Lung (tissue), 12 donors: Measurements from ENCODE around the gene CASK. TPM values are rescaled to one million over a fixed set of nuclear protein-coding genes. Genes with fewer than 3 reads are reported as not detected.
A peak's percentile ranks its signal among the peaks of the same experiment; 100 is the strongest.

Experiments
- ATAC-seq: fragments of 200-7000 bp; cut with Tn5 transposase; one replicate; pipeline ENCODE4 v1.9.1; 2020; ENCODE audit warnings: moderate number of reproducible peaks; ENCODE audit not compliant: insufficient read depth, low FRiP score
- DNase-seq, 3 donors: peaks; one replicate each; pipeline ENCODE4 v3.0.0-alpha.2; 2013 to 2017
- H3K27ac ChIP-seq, 2 donors: one replicate each; pipeline ENCODE4 v1.5.1; 2013; ENCODE audit warnings: mild to moderate bottlenecking in 2 of 2, moderate library complexity in 2 of 2, control low read depth in 1 of 2, inconsistent platforms in 1 of 2, low read depth in 1 of 2, low read length in 1 of 2
- H3K27me3 ChIP-seq, 3 donors: one replicate each; pipeline ENCODE4 v1.5.1; 2013; ENCODE audit warnings: low read length in 2 of 3; ENCODE audit not compliant: control insufficient read depth in 3 of 3, insufficient read depth in 3 of 3
- H3K36me3 ChIP-seq, 4 donors: one replicate each; pipeline ENCODE4 v1.5.1; 2013; ENCODE audit warnings: low read length in 4 of 4, mild to moderate bottlenecking in 1 of 4, moderate library complexity in 1 of 4; ENCODE audit not compliant: control insufficient read depth in 4 of 4, insufficient read depth in 4 of 4
- H3K4me1 ChIP-seq, 5 donors: one replicate each; pipeline ENCODE4 v1.5.1; 2013; ENCODE audit warnings: low read length in 5 of 5, mild to moderate bottlenecking in 2 of 5, moderate library complexity in 1 of 5; ENCODE audit not compliant: control insufficient read depth in 5 of 5, insufficient read depth in 5 of 5
- H3K4me3 ChIP-seq: one replicate; pipeline ENCODE4 v1.5.1; 2013; ENCODE audit warnings: mild to moderate bottlenecking, control low read depth, moderate library complexity
- H3K9ac ChIP-seq, 2 donors: one replicate each; pipeline ENCODE4 v1.5.1; 2013; ENCODE audit warnings: low read length in 2 of 2, control low read depth in 1 of 2; ENCODE audit not compliant: insufficient read depth in 1 of 2
- H3K9me3 ChIP-seq, 4 donors: one replicate each; pipeline ENCODE4 v1.5.1; 2013; ENCODE audit warnings: low read length in 3 of 4, mild to moderate bottlenecking in 1 of 4, moderate library complexity in 1 of 4; ENCODE audit not compliant: control insufficient read depth in 4 of 4, insufficient read depth in 3 of 4
- CTCF ChIP-seq: IDR thresholded peaks from 2 replicates; pipeline ENCODE4 v1.5.1; 2012; ENCODE audit warnings: mild to moderate bottlenecking; ENCODE audit errors: control extremely low read depth, extremely low read depth
- WGBS, 2 donors: extraction: QIAGEN DNeasy Blood & Tissue Kit; methylation state at CpG; one replicate each; pipeline ENCODE4 v1.1.7; 2013; 5-methylcytosine and 5-hydroxymethylcytosine counted together
- polyA plus RNA-seq, 2 donors: library from polyadenylated mRNA; stranded (reverse); fragments of 200-250 nt; gene quantifications; one replicate each; pipeline ENCODE4 v1.2.1, GENCODE V29; 2013
- total RNA-seq, 2 donors: library from RNA; depleted of rRNA in 1 of 2; stranded (reverse); fragments of >200 nt in 1 of 2; gene quantifications; one replicate each; pipeline ENCODE4 v1.2.1, GENCODE V29; 2014 to 2021
- donor health status: control.
- donor health status: control.
- donor health status: Bipolar disorder and iron deficiency.
- donor health status: healthy.
- donor health status: DM: yes; HTN: yes; CAD: no.

CASK gene
- total and polyA plus RNA-seq, 4 donors = 8.2 to 68.1 (median 30.6) TPM

GRCh38 chrX:41875142-41875541 lies 48.2 kb downstream of the CASK start:
- 89 to 93% methylated on average over 1 of the region's 1 CpG for WGBS, 2 donors
- DNase-seq (no peak), ATAC-seq (no peak)
- Histone ChIP-seq H3K9ac (no peak overlapping the region), H3K4me3 (no peak overlapping the region), H3K4me1 (no peaks in the 10 kb centered on the region), H3K27me3 (peaks cover 0 to 8% (median 3%) of the 10 kb centered on the region in 3 donors), H3K27ac (no peak overlapping the region), H3K36me3 (no peaks in the 10 kb centered on the region), H3K9me3 (no peaks in the 10 kb centered on the region)
- TF ChIP-seq CTCF = no peak

GRCh38 chrX:41870719-41871151 lies 52.6 kb downstream of the CASK start:
- Histone ChIP-seq H3K9ac (no peak overlapping the region), H3K27me3 (peaks cover 0 to 11% (median 2%) of the 10 kb centered on the region in 3 donors), H3K4me3 (no peak overlapping the region), H3K36me3 (no peaks in the 10 kb centered on the region), H3K9me3 (no peaks in the 10 kb centered on the region), H3K27ac (no peak overlapping the region), H3K4me1 (no peaks in the 10 kb centered on the region)
- 57 to 61% methylated on average over 2 of the region's 2 CpGs for WGBS, 2 donors
- no peak for TF ChIP-seq CTCF
- peak in 1 of 3 donors; percentile 19 for DNase-seq
- ATAC-seq = no peak

GRCh38 chrX:41868392-41868977 lies 54.9 kb downstream of the CASK start:
- no peak for TF ChIP-seq CTCF
- no peak for ATAC-seq
- DNase-seq = no peak

More at GRCh38 chrX:41868392-41868977, 54.9 kb downstream of the CASK start:
- no peak overlapping the region for H3K27ac ChIP-seq
- no peaks in the 10 kb centered on the region for H3K4me1 ChIP-seq
- peaks cover 0 to 11% (median 4%) of the 10 kb centered on the region in 3 donors for H3K27me3 ChIP-seq
- 72 to 75% methylated on average over 3 of the region's 3 CpGs for WGBS, 2 donors
- H3K9me3 ChIP-seq = no peaks in the 10 kb centered on the region
- H3K36me3 ChIP-seq = no peaks in the 10 kb centered on the region
- H3K9ac ChIP-seq = no peak overlapping the region
- no peak overlapping the region for H3K4me3 ChIP-seq
